Bronchial epithelial cell (primary cell): ENCODE data around the gene TNS3. TPM values are rescaled to one million over a fixed set of nuclear protein-coding genes. Genes with fewer than 3 reads are reported as not detected.

ENCODE experiments used
- DNase-seq: peaks from one replicate; pipeline ENCODE4 v3.0.0-alpha.2; 2010; ENCODE audit warnings: low read depth
- FAIRE-seq: peaks from 2 replicates; lab custom pipeline; 2011; peaks lifted over from hg19 to GRCh38; lab: Jason Lieb, UNC
- H3K27me3 ChIP-seq: 2 replicates; pipeline ENCODE4 v1.5.1; 2011; ENCODE audit warnings: low read length; ENCODE audit not compliant: control insufficient read depth, insufficient read depth
- H3K36me3 ChIP-seq: 2 replicates; pipeline ENCODE4 v1.5.1; 2011; ENCODE audit warnings: low read length; ENCODE audit not compliant: control insufficient read depth, insufficient read depth
- H3K4me3 ChIP-seq: 2 replicates; pipeline ENCODE4 v1.5.1; 2011; ENCODE audit warnings: mild to moderate bottlenecking, low read depth, low read length, control low read depth
- CTCF ChIP-seq: IDR thresholded peaks from 2 replicates; pipeline ENCODE4 v1.5.1; 2011; ENCODE audit warnings: mild to moderate bottlenecking, moderate library complexity, low read length, control low read depth, inconsistent platforms; ENCODE audit not compliant: insufficient read depth, severe bottlenecking
- total RNA-seq: library from RNA; depleted of rRNA; stranded (reverse); fragments of >200 nt; gene quantifications from 2 replicates; pipeline ENCODE4 v1.2.1, GENCODE V29; 2014

Gene TNS3
- total RNA-seq, 1 donor from 2014 or later, result 2.6 TPM

- no peaks in the 10 kb centered on the region for H3K27me3 ChIP-seq
- DNase-seq (no peak), FAIRE-seq (no peak)
- no peak for TF ChIP-seq CTCF
- no peak overlapping the region for H3K4me3 ChIP-seq
- H3K36me3 ChIP-seq, result no peaks in the 10 kb centered on the region
Observed at GRCh38 chr7:47260270-47260669, 321.6 kb downstream of the TNS3 start.

- no peak overlapping the region for H3K4me3 ChIP-seq
- no peaks in the 10 kb centered on the region for H3K36me3 ChIP-seq
- no peak for TF ChIP-seq CTCF
- no peak for DNase-seq
- FAIRE-seq, result no peak
- H3K27me3 ChIP-seq, result no peaks in the 10 kb centered on the region
Observed at GRCh38 chr7:47259682-47260081, 322.2 kb downstream of the TNS3 start.

- TF ChIP-seq CTCF, result no peak
- Histone ChIP-seq H3K36me3 (no peaks in the 10 kb centered on the region), H3K27me3 (no peaks in the 10 kb centered on the region), H3K4me3 (no peak overlapping the region)
- FAIRE-seq (no peak), DNase-seq (peak; percentile 18)
Observed at GRCh38 chr7:47258798-47259197, 323.1 kb downstream of the TNS3 start.

- no peak for TF ChIP-seq CTCF
- DNase-seq (no peak), FAIRE-seq (no peak)
Observed at GRCh38 chr7:47256016-47256415, 325.9 kb downstream of the TNS3 start.

GRCh38 chr7:47255441-47255840 lies 326.5 kb downstream of the TNS3 start:
- Histone ChIP-seq H3K27me3 (no peaks in the 10 kb centered on the region), H3K36me3 (no peaks in the 10 kb centered on the region), H3K4me3 (no peak overlapping the region)
- FAIRE-seq, result peak; percentile 86
- DNase-seq, result no peak
- no peak for TF ChIP-seq CTCF

More at GRCh38 chr7:47256016-47256415, 325.9 kb downstream of the TNS3 start:
- H3K27me3 ChIP-seq, result no peaks in the 10 kb centered on the region
- H3K4me3 ChIP-seq, result no peak overlapping the region
- H3K36me3 ChIP-seq, result no peaks in the 10 kb centered on the region

GRCh38 chr7:47255007-47255406 lies 326.9 kb downstream of the TNS3 start:
- Histone ChIP-seq H3K27me3 (no peaks in the 10 kb centered on the region), H3K36me3 (no peaks in the 10 kb centered on the region), H3K4me3 (no peak overlapping the region)
- no peak for TF ChIP-seq CTCF
- DNase-seq (no peak), FAIRE-seq (no peak)
